Activated CD8-positive, alpha-beta memory T cell treated with anti-CD3 and anti-CD28 coated beads for 36 hours (primary cell): ENCODE results near the gene BIRC6. TPM values are rescaled to one million over a fixed set of nuclear protein-coding genes. Genes with fewer than 3 reads are reported as not detected.

Source experiments
- CTCF ChIA-PET: fragments of 350-600 bp; sonication (Branson Sonifier 250); formaldehyde crosslinking; loops from one replicate; lab custom pipeline; 2021; ENCODE audit warnings: antibody characterized with exemption; lab: Charles Lee
- POLR2A ChIA-PET: fragments of 350-600 bp; sonication (Branson Sonifier 250); formaldehyde crosslinking; loops from one replicate; lab custom pipeline; 2021; ENCODE audit warnings: antibody characterized with exemption; lab: Charles Lee
- total RNA-seq, 2 experiments: library from RNA; stranded (reverse); gene quantifications; one replicate each; pipeline ENCODE4 v1.2.3, GENCODE V29; 2021

BIRC6 gene
- total RNA-seq, 2 experiments from 2014 or later, result 71.2 to 73.6 TPM

DNA sequence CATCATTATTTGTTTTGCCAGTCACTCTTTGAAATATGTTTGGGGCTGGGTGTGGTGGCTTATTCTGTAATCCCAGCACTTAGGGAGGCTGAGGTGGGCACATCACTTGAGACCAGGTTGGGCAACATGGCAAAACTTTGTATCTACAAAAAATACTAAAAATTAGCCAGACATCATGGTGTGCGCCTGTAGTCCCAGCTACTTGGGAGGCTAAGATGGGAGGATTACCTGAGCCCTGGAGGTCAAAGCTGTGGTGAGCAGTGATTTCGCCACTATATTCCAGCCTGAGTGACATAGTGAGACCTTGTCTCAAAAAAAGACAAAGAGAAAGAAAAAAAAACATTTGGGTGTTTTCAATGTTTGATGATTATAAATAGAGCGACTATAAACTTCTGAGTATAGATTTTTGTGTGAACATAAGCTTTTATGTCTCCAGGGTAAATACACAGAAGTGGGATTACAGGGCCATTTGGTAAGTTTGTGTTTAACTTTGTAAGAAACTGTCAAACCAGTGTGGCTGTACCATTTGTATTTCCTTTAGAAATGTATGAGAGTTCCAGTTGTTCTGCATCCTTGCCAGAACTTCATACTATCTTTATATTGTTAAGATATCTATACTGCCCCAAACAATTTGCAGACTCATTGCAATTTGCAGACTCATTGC, 15.8 kb downstream of the BIRC6 start:
- CTCF ChIA-PET, result no interaction called here
- POLR2A ChIA-PET, result no interaction called here

DNA sequence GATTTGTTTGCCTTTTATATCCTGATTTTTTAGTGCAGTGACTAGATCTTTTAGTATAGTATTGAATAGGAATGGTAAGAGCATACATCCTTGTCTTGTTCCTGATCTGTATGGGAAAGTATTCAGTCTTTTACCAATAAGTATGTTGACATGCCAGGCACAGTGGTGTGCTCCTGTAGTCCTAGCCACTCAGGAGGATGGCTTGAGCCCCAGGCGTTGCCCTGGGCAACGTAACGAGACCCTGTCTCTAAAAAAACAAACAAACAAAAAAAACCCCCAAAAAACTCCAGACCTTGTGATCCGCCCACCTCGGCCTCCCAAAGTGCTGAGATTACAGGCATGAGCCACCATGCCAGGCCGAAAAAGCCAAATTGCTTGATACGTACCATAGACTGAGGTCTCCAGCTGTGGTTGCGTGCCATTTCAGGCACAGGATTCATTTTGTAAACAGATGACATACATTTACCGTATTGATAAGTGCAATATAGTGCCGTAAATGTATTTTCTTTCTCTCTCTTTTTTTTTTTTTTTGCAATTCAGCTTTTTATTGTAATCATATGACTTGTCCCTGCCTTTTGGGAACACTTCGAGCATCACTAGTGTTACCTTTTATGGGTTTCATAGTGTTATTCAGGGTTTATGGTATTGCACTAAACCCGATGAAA, 18.5 kb downstream of the BIRC6 start:
- POLR2A ChIA-PET, result no interaction called here
- CTCF ChIA-PET, result interaction anchor here (0.7 to 0.8 kb wide), 3 partner anchors 9 to 241 kb away, joined by 4 to 5 read pairs (median 5); no protein-coding TSS in a partner anchor

DNA sequence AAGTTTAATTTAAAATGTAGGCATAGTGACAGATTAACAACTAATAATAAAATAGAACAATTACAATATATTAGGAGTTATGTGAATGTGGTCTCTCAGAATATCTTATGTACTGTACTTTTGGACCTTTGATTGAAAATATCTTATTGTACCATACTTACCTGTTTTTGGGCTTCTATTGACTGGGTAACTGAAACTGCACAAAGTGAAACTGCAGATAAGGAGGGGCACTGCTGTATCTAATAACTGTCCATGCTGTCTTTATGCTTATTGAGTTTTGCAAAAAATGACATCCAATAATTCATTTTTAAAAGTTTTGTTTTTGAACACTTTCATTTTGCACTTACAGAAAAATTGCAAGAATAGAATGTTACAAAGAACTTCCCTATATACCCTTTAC, 19.9 kb downstream of the BIRC6 start:
- CTCF ChIA-PET, result no interaction called here

DNA sequence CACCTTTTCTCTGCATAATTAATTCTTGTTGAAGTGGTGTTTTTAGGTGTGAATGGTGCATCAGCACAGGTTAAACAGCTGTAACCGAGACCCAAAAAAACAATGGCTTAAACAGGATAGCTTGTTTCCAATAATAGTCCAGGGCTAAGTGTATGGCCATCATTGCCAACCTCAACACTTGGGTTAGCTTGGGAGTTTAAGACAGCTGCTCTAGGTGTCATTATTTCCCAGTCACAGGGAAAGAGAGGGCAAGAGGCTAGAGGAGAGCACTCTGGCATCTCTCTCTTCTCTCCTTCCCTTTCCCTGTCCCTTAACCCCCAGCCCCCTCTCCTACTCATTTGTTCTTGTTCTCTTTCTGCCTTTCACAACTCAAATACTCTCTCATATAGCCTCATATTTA, 21.1 kb downstream of the BIRC6 start:
- POLR2A ChIA-PET, result no interaction called here
- CTCF ChIA-PET, result no interaction called here

More for the DNA sequence above, 19.9 kb downstream of the BIRC6 start:
- POLR2A ChIA-PET, result no interaction called here

DNA sequence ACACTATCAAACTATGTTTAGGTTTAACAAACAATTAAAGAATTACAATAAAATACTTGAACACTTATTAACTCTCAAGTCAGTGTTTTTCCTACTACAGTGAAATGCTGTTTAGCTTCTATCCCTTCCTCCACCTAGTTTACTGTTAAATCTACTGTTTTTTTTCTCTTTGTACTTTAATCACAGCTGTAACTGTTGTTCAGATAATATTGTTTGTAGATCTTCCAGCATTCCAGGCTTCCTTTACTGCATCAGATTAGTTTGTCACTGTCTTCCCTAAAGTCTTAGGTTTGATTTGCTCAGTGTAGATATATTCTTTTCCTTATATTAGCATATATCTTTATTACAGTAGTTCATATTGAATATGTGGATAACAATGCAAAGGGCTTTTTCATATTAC, 22.5 kb downstream of the BIRC6 start:
- ChIA-PET CTCF (no interaction called here), POLR2A (no interaction called here)

DNA sequence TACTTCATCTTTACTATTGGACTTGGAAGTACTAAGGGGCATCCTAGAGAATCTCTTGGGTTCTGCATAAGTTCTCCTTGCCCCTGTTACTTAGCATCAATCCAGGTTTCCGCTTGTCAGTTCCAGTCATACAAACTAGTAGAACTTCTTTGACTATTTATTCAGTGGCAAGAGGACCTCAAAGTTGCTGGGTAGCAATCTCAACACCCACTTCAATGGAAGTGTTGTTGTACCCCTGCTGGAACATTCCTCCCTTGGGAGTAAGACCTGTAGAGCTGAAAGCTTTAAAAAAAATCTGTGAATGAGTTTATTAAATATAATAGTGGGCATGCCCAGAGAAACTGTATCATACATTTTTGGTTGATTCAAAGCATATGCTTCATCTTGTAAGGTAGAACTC, 27.0 kb downstream of the BIRC6 start:
- ChIA-PET CTCF (interaction anchor here (0.9 kb wide), 1 partner anchor 8 kb away, joined by 4 read pairs; no protein-coding TSS in a partner anchor), POLR2A (no interaction called here)

DNA sequence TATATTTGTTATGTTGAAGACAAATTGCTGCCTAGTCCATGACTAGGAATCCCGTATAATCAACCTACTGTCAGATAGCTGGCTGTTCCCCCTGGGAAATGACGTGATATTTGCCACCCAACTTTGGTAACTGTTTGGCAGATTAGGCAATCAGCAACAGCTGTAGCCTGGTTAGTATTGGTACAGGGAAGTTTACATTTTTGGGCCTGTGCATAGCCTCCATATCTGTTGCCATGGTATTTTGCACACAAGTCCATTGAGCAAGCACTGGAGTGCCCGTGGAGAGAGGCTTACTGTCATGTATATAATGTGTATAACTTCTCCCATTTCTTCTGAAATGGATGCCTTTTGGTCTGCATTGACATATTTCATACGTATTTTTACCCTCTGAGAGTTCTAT, 27.7 kb downstream of the BIRC6 start:
- POLR2A ChIA-PET, result no interaction called here
- CTCF ChIA-PET, result interaction anchor here (0.9 kb wide), 1 partner anchor 9 kb away, joined by 4 read pairs; no protein-coding TSS in a partner anchor

DNA sequence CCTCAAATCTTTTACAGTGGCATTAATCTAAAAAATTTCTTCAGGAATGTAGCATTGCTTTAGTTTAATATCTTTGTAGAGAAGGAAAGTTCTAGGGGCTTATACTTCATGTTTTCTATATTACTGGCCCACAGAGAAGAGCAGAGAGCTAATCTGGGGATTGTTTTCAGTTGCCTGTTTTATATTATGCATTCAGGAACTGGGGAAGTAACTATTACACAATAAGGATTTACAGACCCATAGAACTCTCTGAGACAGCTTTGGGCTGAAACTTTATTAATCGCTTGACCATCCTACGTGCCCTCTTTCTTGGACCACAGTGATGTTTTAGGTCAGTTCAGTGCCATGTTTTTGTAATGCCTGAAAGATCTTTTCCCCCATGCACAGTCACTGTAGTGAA, 29.9 kb downstream of the BIRC6 start:
- POLR2A ChIA-PET, result no interaction called here
- CTCF ChIA-PET, result no interaction called here

DNA sequence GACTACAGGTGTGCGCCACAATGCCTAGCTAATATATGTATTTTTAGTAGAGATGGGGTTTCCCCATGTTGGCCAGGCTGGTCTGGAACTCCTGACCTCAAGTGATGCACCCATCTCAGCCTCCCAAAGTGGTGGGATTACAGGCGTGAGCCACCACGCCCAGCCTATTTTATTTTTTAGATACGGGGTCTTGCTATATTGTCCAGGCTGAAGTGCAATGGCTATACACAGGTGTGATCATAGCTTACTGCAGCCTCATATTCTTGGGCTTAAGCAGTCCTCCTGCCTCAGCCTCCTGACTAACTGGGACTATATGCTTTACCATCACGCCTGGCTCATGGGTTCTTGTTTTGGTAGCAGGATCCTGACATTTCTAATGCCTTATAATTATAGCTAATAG, 42.4 kb downstream of the BIRC6 start:
- CTCF ChIA-PET, result no interaction called here
- POLR2A ChIA-PET, result no interaction called here

DNA sequence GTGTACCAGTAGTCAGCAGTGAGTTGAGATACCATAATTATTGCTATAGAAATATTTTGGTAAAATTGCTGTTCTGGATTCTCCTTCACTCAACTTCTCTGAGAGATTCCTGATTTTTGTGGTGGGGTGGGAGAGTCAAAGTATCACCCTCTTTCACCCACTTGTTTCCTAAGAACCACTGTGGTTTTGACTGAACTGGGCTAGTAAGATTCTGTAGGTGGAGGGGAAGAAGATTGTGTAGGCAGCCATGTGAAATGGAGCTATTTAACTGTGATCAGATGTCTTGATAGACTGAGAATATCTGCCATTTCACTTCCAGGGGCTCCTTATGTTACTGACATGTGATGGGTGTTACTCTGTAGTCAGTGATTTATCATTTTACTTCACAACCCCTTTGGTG, 45.3 kb downstream of the BIRC6 start:
- POLR2A ChIA-PET, result interaction anchor here (0.5 to 0.6 kb wide), 2 partner anchors 11 to 28 kb away, joined by 3 to 4 read pairs; no protein-coding TSS in a partner anchor
- CTCF ChIA-PET, result no interaction called here

DNA sequence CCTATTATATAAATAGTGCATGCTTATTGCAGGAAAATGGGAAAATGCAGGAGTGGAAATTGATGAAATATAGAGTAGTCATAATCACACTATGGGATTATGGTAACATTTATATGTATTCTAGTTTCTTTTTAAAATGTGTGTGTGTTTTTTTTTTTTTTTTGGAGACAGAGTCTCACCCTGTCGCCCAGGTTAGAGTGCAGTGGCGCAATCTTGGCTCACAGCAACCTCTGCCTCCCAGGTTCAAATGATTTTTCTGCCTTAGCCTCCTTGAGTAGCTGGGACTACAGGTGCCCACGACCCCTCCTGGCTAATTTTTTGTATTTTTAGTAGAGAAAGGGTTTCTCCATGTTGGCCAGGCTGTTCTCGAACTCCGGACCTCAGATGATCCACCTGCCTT, 47.0 kb downstream of the BIRC6 start:
- ChIA-PET CTCF (no interaction called here), POLR2A (no interaction called here)

DNA sequence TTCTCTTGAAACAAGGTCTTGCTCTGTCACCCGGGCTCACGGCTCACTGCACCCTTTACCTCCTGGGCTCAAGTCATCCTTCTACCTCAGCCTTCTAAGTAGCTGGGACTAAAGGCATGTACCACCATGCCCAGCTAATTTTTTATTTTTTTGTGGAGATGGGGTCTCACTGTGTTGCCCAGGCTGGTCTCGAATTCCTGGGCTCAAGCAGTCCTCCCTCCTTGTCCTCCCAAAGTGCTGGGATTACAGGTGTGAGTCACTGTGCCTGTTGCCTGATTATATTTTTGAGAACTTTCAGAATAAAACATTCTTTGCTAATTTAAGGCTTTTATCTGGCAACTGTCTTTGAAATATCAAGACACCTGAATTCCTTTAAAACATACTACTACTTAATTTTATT, 47.9 kb downstream of the BIRC6 start:
- POLR2A ChIA-PET, result no interaction called here

DNA sequence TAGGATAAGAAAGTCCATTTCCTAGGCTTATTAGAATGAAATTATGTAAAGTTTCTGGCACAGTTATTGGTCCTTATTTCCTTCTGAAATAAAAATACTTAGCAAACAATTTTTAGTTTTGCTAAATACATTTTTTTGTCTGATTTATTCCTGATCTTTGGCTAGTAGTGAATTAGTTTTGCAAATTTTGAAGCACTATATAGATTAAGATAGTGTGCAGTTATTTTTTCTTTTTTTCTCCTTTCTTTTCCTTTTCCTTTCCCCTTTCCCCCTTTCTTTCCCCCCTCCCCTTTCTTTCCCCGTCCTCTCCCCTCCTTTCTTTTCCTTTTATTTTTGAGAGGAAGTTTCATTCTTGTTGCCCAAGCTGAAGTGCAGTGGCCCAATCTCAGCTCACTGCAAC, 59.7 kb downstream of the BIRC6 start:
- ChIA-PET CTCF (no interaction called here), POLR2A (no interaction called here)

More for the DNA sequence above, 47.9 kb downstream of the BIRC6 start:
- CTCF ChIA-PET, result no interaction called here

DNA sequence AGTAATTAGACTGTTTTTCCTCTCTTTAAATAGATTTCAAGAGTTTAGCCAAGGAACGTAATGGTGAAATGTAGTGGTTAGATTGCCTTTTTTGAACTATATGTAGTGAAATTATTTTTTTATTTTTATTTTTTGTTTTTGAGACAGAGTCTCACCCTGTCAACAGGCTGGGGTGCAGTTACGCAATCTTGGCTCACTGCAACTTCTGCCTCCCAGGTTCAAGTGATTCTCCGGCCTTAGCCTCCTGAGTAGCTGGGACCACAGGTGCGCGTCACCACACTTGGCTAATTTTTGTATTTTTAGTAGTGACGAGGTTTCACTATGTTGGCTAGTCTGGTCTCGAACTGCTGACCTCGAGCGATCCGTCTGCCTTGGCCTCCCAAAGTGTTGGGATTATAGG, 60.8 kb downstream of the BIRC6 start:
- ChIA-PET CTCF (interaction anchor here (1.2 kb wide), 1 partner anchor 11 kb away, joined by 3 read pairs; no protein-coding TSS in a partner anchor), POLR2A (no interaction called here)

DNA sequence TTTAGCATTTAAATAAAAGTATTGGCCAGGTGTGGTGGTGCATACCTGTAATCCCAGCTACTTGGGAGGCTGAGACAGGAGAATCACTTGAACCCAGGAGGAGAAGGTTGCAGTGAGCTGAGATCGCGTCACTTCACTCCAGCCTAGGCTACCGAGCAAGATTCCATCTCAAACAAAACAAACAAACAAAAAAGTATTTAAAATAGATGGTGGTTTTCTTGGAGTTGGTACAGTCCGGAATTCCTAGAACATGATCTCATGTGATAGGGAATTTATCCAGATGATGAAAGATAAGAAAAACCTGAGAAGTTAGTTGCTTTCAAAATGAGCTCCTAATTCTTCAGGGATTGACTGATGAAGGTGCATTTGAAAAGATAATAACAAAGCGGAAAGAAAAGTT, 62.0 kb downstream of the BIRC6 start:
- CTCF ChIA-PET, result interaction anchor here (0.5 to 1.2 kb wide), 3 partner anchors 12 to 180 kb away, joined by 3 read pairs; no protein-coding TSS in a partner anchor
- POLR2A ChIA-PET, result no interaction called here

DNA sequence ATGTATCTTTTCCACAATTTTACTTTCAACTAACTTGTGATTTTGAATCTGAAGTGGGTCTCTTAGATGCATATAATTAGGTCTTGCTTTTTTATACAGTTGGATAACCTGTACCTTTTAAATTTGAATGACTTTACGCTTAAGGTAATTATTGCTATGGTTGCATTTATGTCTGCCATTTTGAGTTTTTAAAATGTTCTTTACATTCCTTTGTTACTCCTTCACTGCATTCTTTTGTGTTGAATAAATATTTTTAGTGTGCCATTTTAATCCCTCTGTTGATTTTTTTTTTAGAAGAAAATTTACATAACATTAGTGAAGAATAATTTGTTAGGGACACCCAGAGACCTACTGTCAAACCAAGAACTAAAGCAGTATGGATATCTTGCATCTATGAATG, 65.3 kb downstream of the BIRC6 start:
- POLR2A ChIA-PET, result no interaction called here
- CTCF ChIA-PET, result no interaction called here

DNA sequence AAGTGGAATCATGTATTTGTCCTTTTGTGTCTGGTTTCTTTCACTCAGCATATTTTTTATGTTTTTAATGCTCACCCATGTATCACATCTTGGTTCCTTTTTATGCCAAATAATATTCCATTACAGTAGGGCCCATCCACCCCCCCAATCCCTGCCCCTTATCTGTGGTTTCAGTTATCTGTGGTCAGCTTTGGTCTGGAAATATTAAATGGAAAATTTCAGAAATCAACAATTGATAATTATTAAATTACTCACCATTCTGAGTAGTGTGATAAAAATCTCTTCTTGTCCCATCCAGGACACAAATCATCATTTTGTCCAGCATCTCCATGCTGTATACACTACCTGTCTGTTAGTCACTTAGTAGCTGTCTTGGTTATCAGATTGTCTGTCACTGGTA, 66.7 kb downstream of the BIRC6 start:
- ChIA-PET POLR2A (no interaction called here), CTCF (no interaction called here)

DNA sequence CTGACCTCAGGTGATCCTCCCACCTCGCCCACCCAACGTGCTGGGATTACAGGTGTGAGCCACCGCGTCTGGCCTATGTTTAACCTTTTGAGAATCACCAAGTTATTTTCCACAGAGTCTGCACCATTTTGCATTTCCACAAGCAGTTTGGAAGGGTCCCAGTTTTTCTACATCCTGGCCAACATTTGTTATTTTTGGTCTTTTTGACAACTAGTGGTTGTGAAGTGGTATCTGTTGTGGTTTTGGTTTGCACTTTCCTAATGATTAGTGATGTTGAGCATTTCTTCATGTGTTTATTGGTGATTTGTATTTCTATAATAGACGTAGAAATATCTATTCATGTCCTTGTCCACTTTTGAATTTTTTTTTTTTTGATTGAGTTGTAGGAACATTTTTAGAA, 67.9 kb downstream of the BIRC6 start:
- CTCF ChIA-PET, result interaction anchor here (0.6 to 0.7 kb wide), 2 partner anchors 10 to 233 kb away, joined by 3 read pairs; no protein-coding TSS in a partner anchor
- POLR2A ChIA-PET, result no interaction called here

DNA sequence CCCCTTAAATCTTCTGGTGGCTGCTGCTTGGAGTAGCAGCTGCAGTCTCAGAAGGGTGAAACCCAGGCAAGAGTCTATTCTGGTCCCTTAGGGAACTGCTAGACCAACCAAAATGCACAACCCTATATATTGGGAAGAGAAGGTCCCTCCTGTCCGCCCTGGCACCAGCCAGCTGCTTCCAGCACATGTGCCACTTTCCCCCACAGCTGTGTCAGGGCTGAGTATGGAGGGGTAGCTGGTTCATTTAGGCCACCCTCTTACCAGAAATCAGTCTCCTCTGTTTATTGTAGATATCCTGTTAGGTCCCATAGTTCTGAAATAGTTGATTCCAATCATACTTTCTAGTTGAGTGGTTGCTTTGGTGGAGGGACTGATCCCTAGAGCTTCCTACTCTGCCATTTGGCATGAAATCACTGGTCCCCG, 68.9 kb downstream of the BIRC6 start:
- CTCF ChIA-PET, result no interaction called here

DNA sequence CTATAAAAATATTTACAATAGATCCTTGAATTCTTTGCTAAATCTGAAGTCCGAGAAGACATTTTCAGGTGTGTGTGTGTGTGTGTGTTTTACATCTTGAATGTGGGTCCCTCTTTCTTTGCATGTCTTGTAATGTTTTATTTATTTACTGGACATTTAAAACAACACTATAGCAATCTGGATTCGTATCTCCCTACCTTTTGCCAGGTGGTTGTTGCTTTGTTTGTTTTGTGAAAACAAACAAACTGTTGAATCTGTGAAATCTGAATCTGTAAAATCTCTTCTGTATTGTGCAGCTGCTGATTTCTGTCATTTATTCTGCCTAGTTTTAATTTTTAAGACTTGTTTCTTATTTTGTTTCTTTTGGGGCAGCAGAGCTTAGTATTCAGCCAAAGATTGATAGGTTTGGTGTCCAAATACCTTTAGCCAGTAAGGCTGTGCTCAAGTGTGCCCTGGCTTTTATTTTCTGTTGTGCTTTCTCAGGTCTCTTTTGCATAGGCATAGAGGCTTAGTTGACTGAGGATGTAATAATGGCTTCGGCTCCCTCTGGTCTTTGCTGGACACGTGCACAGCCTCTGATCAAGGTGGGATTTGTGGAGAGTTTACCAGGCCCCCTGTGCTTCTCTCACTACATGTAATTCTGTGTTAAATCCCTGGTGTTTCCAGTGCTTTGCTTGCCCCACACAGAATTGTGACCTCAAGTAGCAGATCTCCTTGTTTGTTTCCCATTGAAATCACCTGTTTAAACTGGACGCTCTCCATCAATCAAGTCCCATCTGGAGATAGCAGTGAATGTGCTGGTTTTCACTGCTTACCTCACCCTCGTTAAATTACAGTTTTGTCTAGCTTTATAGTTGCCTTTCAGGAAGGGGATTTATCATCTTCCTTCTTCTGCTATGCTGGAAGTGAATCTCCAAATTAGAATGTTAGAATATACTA, 71.1 kb downstream of the BIRC6 start:
- CTCF ChIA-PET, result no interaction called here
- POLR2A ChIA-PET, result no interaction called here

More for the DNA sequence above, 68.9 kb downstream of the BIRC6 start:
- POLR2A ChIA-PET, result no interaction called here
